RWPE2 (cell line): ENCODE measurements around the gene UBIAD1.
"Not testable (repeated sequence)": the region's sequence is repeated elsewhere in the genome, so short reads cannot be mapped to it uniquely, and the experiment has no call there.

Experiments
- ATAC-seq: fragments of 200-7000 bp; cut with Tn5 transposase; 3 replicates; pipeline ENCODE4 v1.9.1; 2021; ENCODE audit warnings: low read depth
- DNase-seq: peaks from one replicate; pipeline ENCODE4 v3.0.0-alpha.2; 2020; ENCODE audit warnings: low spot score
- H3K27ac ChIP-seq: fragments of 450-650 bp; 2 replicates; pipeline ENCODE4 v1.5.1; 2017; ENCODE audit warnings: mild to moderate bottlenecking; ENCODE audit not compliant: poor library complexity, severe bottlenecking
- H3K27me3 ChIP-seq: fragments of 250-450 bp; sonication (Bioruptor Pico); 2 replicates; pipeline ENCODE4 v1.5.1; 2021; ENCODE audit warnings: mild to moderate bottlenecking, moderate library complexity; ENCODE audit not compliant: insufficient read depth, poor library complexity, severe bottlenecking
- H3K36me3 ChIP-seq: fragments of 250-450 bp; sonication (Bioruptor Pico); 2 replicates; pipeline ENCODE4 v1.5.1; 2020; ENCODE audit warnings: low read depth, mild to moderate bottlenecking, moderate library complexity
- H3K4me1 ChIP-seq: fragments of 250-450 bp; sonication (Bioruptor Pico); 2 replicates; pipeline ENCODE4 v1.5.1; 2021; ENCODE audit warnings: mild to moderate bottlenecking, moderate library complexity; ENCODE audit not compliant: insufficient read depth, poor library complexity, severe bottlenecking
- H3K4me3 ChIP-seq: fragments of 250-450 bp; sonication (Bioruptor Pico); 2 replicates; pipeline ENCODE4 v1.5.1; 2021; ENCODE audit warnings: mild to moderate bottlenecking, moderate library complexity; ENCODE audit not compliant: severe bottlenecking
- H3K9me3 ChIP-seq: fragments of 250-450 bp; sonication (Bioruptor Pico); 2 replicates; pipeline ENCODE4 v1.5.1; 2021; ENCODE audit warnings: mild to moderate bottlenecking, moderate library complexity; ENCODE audit not compliant: severe bottlenecking
- TF ChIP-seq, protein P1 (sequence below): fragments of 450-650 bp; IDR thresholded peaks from one replicate; pipeline ENCODE4 v1.5.1; 2017; ENCODE audit warnings: mild to moderate bottlenecking, moderate library complexity; ENCODE audit not compliant: poor library complexity, severe bottlenecking

UBIAD1 gene

DNA sequence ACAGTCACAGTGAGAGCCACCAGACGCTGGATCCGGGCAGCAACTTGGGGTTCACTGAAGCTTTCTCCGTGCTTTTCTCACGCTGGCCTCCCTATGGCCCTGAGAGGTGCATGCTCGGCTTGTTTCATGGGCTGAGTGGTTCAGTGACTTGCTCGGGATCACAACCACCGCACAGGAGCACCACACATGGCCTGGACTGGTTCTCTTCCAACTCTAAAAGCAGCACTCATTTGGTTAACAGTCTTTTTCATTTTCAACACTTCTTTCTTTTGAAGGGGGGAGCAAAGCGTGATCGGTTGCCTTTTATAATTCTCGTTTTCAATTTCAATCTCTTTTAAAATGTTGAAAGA lies 26.2 kb downstream of the UBIAD1 start:
- DNase-seq (no peak), ATAC-seq (no peak)
- Histone ChIP-seq H3K36me3 (no peaks in the 10 kb centered on the region), H3K27me3 (no peaks in the 10 kb centered on the region), H3K4me3 (no peak overlapping the region), H3K9me3 (no peaks in the 10 kb centered on the region), H3K4me1 (no peaks in the 10 kb centered on the region), H3K27ac (no peak overlapping the region)
- TF ChIP-seq, protein P1, sequence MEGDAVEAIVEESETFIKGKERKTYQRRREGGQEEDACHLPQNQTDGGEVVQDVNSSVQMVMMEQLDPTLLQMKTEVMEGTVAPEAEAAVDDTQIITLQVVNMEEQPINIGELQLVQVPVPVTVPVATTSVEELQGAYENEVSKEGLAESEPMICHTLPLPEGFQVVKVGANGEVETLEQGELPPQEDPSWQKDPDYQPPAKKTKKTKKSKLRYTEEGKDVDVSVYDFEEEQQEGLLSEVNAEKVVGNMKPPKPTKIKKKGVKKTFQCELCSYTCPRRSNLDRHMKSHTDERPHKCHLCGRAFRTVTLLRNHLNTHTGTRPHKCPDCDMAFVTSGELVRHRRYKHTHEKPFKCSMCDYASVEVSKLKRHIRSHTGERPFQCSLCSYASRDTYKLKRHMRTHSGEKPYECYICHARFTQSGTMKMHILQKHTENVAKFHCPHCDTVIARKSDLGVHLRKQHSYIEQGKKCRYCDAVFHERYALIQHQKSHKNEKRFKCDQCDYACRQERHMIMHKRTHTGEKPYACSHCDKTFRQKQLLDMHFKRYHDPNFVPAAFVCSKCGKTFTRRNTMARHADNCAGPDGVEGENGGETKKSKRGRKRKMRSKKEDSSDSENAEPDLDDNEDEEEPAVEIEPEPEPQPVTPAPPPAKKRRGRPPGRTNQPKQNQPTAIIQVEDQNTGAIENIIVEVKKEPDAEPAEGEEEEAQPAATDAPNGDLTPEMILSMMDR, result no peak

DNA sequence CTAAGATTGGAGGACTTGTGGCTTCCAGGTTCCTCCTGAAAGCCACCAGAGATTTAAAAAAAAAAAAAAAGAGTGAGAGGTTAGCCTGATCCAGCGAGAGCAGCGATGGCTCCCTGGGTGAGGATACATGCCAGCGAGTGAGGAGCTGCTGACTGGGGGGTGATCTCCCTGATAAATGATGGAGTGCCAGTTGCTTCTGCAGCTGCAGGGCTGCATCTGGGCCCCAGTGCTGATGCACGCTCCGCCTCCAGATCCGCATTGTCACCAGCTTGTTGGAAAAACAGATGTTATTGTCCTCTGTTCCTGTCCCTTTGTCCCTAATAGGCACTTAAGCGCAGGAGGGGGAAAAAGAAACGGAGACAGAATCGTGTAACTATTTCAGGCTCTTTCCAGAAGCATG lies 28.6 kb downstream of the UBIAD1 start:
- H3K4me1 ChIP-seq, result no peaks in the 10 kb centered on the region
- no peaks in the 10 kb centered on the region for H3K27me3 ChIP-seq
- H3K9me3 ChIP-seq, result no peaks in the 10 kb centered on the region
- TF ChIP-seq, protein P1, result no peak
- no peak for ATAC-seq
- no peaks in the 10 kb centered on the region for H3K36me3 ChIP-seq
- H3K27ac ChIP-seq, result no peak overlapping the region
- DNase-seq, result no peak
- H3K4me3 ChIP-seq, result no peak overlapping the region

DNA sequence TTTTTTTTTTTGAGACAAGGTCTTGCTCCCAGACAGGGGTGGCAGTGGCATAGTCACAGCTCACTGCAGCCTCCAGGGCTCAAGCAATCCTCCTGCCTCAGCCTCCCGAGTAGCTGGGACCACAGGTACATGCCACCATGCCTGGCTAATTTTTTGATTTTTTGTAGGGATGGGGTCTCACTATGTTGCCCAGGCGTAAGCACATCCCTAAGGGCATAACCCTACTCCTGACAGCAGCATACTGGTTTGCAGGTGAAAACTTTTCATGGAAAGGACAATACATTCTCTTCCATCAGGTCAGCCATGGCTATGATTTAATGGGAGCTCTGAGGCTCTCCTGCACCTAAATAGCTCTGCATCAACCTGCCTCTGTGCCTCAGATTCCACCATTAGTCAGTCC lies 29.4 kb downstream of the UBIAD1 start:
- no peaks in the 10 kb centered on the region for H3K4me1 ChIP-seq
- ATAC-seq, result no peak
- H3K36me3 ChIP-seq, result no peaks in the 10 kb centered on the region
- TF ChIP-seq, protein P1, result no peak
- no peak overlapping the region for H3K4me3 ChIP-seq
- DNase-seq, result no peak
- H3K9me3 ChIP-seq, result no peaks in the 10 kb centered on the region
- H3K27me3 ChIP-seq, result no peaks in the 10 kb centered on the region
- H3K27ac ChIP-seq, result no peak overlapping the region

DNA sequence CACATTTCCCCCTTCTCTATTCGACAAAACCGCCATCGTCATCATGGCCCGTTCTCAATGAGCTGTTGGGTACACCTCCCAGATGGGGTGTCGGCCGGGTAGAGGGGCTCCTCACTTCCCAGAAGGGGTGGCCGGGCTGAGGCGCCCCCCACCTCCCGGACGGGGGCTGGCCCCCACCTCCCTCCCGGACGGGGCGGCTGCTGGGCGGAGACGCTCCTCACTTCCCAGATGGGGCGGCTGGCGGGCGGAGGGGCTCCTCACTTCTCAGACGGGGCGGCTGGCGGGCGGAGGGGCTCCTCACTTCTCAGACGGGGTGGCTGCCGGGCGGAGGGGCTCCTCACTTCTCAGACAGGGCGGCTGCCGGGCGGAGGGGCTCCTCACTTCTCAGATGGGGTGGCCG lies 32.5 kb downstream of the UBIAD1 start:
- H3K36me3 ChIP-seq, H3K4me3 ChIP-seq, H3K27ac ChIP-seq, ATAC-seq, H3K27me3 ChIP-seq, H3K9me3 ChIP-seq, DNase-seq, H3K4me1 ChIP-seq: not testable (repeated sequence)

DNA sequence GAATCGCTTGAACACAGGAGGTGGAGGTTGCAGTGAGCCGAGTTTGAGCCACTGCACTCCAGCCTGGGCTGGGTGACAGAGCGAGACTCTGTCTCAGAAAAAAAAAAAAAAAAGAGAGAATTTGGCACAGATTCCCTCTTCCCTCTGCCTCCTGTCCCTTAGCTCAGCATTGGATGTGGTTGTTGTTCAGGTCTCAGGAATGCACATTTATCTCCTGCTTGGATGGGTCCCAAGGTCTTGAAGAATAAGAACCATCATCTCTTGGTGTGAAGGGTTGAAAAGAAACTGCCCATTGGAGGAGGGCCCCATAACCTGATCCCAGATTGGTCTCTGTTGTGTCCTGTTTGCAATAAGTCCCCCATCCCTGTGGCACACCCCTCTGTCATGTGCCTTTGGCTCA lies 34.9 kb downstream of the UBIAD1 start:
- no peak overlapping the region for H3K27ac ChIP-seq
- no peaks in the 10 kb centered on the region for H3K4me1 ChIP-seq
- TF ChIP-seq, protein P1, result no peak
- ATAC-seq (no peak), DNase-seq (no peak)
- no peak overlapping the region for H3K4me3 ChIP-seq
- H3K9me3 ChIP-seq, result no peaks in the 10 kb centered on the region
- H3K36me3 ChIP-seq, result no peaks in the 10 kb centered on the region
- H3K27me3 ChIP-seq, result no peaks in the 10 kb centered on the region

DNA sequence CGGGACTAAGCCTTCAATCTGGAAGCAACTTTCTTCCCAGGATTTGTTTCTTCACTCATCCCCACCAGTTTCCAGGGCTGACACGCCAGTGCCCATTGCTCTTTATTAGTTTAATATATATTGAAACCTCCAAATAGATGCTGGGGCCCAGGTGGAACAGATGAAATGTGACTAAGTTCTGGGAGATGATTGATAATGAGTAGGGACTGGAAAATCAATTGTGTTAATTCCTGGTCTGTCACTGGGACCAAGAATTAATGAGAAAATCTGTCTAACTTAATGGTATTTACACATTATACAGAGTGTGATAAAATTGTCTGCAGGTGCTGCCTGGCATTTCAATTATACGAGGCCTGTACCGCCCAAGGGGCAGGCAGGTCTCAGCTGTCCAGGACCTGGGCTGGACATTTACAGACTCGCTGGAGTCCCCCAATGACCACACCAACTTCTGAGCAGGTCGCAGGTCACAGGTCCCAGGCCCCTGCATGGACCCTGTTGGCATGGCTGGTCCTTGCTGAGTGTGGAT lies 35.8 kb downstream of the UBIAD1 start:
- Histone ChIP-seq H3K27me3 (no peaks in the 10 kb centered on the region), H3K9me3 (no peaks in the 10 kb centered on the region), H3K27ac (no peak overlapping the region), H3K36me3 (no peaks in the 10 kb centered on the region), H3K4me1 (no peaks in the 10 kb centered on the region), H3K4me3 (no peak overlapping the region)
- TF ChIP-seq, protein P1, result no peak
- no peak for ATAC-seq
- DNase-seq, result no peak
